MCF 10A (cell line): ENCODE results near the gene GJB4. TPM values are rescaled to one million over a fixed set of nuclear protein-coding genes. Genes with fewer than 3 reads are reported as not detected.
A peak's percentile ranks its signal among the peaks of the same experiment; 100 is the strongest.

Source experiments
- BruUV-seq: library from RNA; stranded (reverse); fragments of 400-500 nt; replicated peaks from 2 replicates; lab custom pipeline; 2021; lab: Mats Ljungman, UMichigan
- CTCF ChIA-PET: fragments of 300-600 bp; sonication (Branson Sonifier 250); formaldehyde crosslinking; extraction: SDS; loops from one replicate; lab custom pipeline; 2021; ENCODE audit warnings: antibody characterized with exemption, inconsistent platforms; lab: Yijun Ruan, JAX
- POLR2A ChIA-PET: fragments of 300-600, 350-650 bp; sonication (Branson Sonifier 250); formaldehyde crosslinking; extraction: SDS; loops from one replicate; lab custom pipeline; 2020; ENCODE audit warnings: antibody characterized with exemption, inconsistent platforms; lab: Yijun Ruan, JAX
- DNase-seq: peaks from one replicate; pipeline ENCODE4 v3.0.0-alpha.2; 2018; ENCODE audit not compliant: unreplicated experiment
- H3K27ac Mint-ChIP-seq: one replicate; pipeline ENCODE4 v1.8.0; 2022; ENCODE audit warnings: mild to moderate bottlenecking, low read depth, mixed read lengths; ENCODE audit not compliant: unreplicated experiment
- H3K27me3 Mint-ChIP-seq: one replicate; pipeline ENCODE4 v1.8.0; 2022; ENCODE audit warnings: mixed read lengths; ENCODE audit not compliant: insufficient read depth, unreplicated experiment
- H3K36me3 Mint-ChIP-seq: one replicate; pipeline ENCODE4 v1.8.0; 2022; ENCODE audit warnings: mild to moderate bottlenecking, moderate library complexity, mixed read lengths; ENCODE audit not compliant: insufficient read depth, unreplicated experiment
- H3K4me1 Mint-ChIP-seq: one replicate; pipeline ENCODE4 v1.8.0; 2022; ENCODE audit warnings: mixed read lengths; ENCODE audit not compliant: insufficient read depth, unreplicated experiment
- H3K4me3 Mint-ChIP-seq: one replicate; pipeline ENCODE4 v1.8.0; 2022; ENCODE audit warnings: mild to moderate bottlenecking, moderate library complexity, mixed read lengths; ENCODE audit not compliant: unreplicated experiment
- H3K9me3 Mint-ChIP-seq: one replicate; pipeline ENCODE4 v1.8.0; 2022; ENCODE audit warnings: mixed read lengths; ENCODE audit not compliant: unreplicated experiment
- intact Hi-C: fragments of 100-400 bp; cut with micrococcal nuclease; formaldehyde crosslinking; loops from 2 replicates; pipeline ENCODE4 v1.14.1; 2022
- total RNA-seq: library from RNA; stranded (reverse); gene quantifications from 2 replicates; pipeline ENCODE4 v1.2.3, GENCODE V29; 2022
- TF ChIP-seq, protein P1 (sequence below): fragments of 200-600 bp; IDR thresholded peaks from one replicate; pipeline ENCODE4 v1.8.0; 2022; ENCODE audit warnings: antibody characterized with exemption, mild to moderate bottlenecking; ENCODE audit not compliant: unreplicated experiment

The GJB4 gene
- total RNA-seq, 1 experiment from 2014 or later = 0.28 TPM

DNA sequence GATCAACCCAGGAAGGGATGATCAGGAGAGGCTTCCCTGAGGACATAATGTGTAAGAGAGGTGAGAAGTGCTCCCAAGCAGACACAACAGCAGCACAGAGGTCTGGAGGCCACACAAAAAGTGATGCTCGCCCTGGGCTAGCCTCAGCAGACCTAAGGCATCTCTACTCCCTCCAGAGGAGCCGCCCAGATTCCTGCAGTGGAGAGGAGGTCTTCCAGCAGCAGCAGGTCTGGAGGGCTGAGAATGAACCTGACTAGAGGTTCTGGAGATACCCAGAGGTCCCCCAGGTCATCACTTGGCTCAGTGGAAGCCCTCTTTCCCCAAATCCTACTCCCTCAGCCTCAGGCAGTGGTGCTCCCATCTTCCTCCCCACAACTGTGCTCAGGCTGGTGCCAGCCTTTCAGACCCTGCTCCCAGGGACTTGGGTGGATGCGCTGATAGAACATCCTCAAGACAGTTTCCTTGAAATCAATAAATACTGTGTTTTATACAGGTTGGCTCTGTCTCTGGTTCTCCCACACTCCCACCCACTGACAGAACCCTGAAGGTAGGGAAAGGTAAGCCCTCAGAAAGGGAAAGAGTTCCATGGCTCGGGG lies 26.4 kb downstream of the GJB4 start:
- no peak for DNase-seq
- CTCF ChIA-PET = interaction anchor here (0.5 to 2.4 kb wide), 24 partner anchors 10 to 1213 kb away, joined by 3 to 15 read pairs (median 4); partner anchors contain the start of gene GJB5
- Mint-ChIP-seq H3K27ac (no peak overlapping the region), H3K9me3 (no peaks in the 10 kb centered on the region), H3K4me1 (peaks cover 32% of the 10 kb centered on the region), H3K36me3 (peaks cover 42% of the 10 kb centered on the region), H3K4me3 (no peak overlapping the region), H3K27me3 (no peaks in the 10 kb centered on the region)
- BruUV-seq = TSS peak; percentile 7
- intact Hi-C loops = loop anchor here (1.0 kb wide), 2 partner anchors 66 to 80 kb away; no protein-coding TSS in a partner anchor
- TF ChIP-seq, protein P1, sequence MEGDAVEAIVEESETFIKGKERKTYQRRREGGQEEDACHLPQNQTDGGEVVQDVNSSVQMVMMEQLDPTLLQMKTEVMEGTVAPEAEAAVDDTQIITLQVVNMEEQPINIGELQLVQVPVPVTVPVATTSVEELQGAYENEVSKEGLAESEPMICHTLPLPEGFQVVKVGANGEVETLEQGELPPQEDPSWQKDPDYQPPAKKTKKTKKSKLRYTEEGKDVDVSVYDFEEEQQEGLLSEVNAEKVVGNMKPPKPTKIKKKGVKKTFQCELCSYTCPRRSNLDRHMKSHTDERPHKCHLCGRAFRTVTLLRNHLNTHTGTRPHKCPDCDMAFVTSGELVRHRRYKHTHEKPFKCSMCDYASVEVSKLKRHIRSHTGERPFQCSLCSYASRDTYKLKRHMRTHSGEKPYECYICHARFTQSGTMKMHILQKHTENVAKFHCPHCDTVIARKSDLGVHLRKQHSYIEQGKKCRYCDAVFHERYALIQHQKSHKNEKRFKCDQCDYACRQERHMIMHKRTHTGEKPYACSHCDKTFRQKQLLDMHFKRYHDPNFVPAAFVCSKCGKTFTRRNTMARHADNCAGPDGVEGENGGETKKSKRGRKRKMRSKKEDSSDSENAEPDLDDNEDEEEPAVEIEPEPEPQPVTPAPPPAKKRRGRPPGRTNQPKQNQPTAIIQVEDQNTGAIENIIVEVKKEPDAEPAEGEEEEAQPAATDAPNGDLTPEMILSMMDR = no peak
- POLR2A ChIA-PET = interaction anchor here (0.6 to 1.4 kb wide), 4 partner anchors 16 to 80 kb away, joined by 3 to 10 read pairs (median 6); partner anchors contain the start of gene SMIM12

DNA sequence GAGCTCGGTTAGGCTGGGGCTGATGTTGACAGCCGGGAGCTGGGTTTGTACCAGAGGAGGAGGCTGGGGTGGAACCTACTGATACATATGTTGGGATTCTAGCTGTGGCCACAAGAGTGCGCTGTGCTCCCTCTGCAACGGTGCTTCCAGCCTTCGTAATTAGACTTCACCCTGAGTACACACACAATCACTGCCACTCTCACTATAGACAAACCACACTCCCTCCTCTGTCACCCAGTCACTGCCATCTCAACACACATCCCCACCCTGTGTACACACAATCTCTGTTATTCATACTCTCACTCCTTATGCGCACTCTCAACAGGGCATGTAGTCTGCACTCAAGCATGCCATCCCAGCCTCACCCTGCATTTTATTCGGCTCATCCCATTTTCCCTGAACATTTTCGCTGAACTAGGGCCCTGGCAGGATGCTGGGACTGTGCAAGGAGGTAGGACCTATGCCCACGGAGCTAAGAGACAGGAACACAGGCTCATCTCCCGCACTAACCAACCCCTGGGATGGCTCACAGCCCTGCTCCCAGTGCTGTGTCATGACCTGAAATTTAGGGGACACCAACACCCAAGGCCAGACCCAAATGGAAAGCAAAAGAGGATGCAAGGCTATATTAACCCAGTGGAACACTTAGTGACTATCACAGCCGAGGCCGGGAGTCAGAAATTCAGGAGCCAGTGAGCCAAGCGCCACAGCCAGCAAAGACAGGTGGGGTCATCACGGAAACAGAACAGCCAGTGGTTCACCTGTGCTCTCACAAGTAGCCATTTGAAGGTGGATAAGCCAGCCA lies 27.2 kb downstream of the GJB4 start:
- Mint-ChIP-seq H3K27ac (no peak overlapping the region), H3K4me1 (peaks cover 32% of the 10 kb centered on the region), H3K36me3 (peaks cover 42% of the 10 kb centered on the region), H3K27me3 (no peaks in the 10 kb centered on the region), H3K9me3 (no peaks in the 10 kb centered on the region), H3K4me3 (no peak overlapping the region)
- peak; percentile 68 for DNase-seq
- ChIA-PET CTCF (interaction anchor here (0.5 to 2.4 kb wide), 23 partner anchors 11 to 1213 kb away, joined by 3 to 15 read pairs (median 4); no protein-coding TSS in a partner anchor), POLR2A (interaction anchor here (0.6 to 1.4 kb wide), 4 partner anchors 16 to 80 kb away, joined by 3 to 10 read pairs (median 6); partner anchors contain the start of gene SMIM12)
- TF ChIP-seq, protein P1 = peak; percentile 83
- intact Hi-C loops = loop anchor here (1.0 kb wide), 2 partner anchors 66 to 80 kb away; no protein-coding TSS in a partner anchor
- no TSS peak for BruUV-seq

DNA sequence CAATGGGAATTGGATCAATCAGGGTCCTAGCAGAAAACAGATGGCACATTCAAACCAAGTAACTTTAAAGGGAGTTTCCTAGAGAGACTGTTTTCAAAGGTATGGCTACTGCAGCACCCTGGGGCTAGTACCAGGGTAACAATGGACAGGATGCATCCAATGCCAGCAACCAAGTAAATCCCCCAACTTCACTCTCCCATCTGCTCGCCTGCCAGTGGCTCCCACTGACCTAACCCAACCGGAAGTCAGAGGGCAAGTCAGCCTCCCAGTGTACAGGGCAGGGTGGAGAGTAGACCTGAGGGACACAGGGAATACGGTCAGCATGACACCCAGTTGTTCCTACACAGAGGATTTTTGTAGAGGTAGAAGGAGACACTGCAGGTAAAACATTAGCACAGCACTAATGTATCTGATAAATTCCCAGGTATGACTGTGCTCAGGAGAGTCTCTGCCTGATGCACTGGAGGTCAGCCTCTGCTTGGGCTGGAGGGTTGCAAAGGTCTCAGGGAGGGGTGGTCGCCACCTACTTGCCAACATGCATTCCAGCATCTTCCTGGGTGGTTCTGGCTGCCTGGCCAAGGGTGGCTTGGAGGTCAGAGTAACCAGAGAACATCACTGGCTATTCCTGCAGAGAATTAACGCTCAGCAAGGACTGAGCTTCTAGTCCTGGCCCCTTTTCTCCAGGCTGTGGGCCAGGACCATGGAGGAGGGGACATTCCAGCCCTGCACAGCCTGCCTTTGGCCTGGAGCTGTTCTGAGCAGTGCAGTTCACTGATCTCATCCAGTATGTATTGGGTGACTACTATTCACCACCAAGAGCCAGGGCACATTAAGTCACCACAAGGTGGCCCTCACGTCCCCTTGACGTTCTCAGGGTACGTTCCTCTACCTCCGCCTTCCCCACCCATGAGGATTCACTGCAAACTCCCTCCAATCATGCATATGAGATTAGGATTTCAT lies 28.2 kb downstream of the GJB4 start:
- no TSS peak for BruUV-seq

More for the DNA sequence above, 28.2 kb downstream of the GJB4 start:
- Mint-ChIP-seq H3K4me1 (peaks cover 30% of the 10 kb centered on the region), H3K4me3 (no peak overlapping the region), H3K36me3 (peaks cover 42% of the 10 kb centered on the region), H3K9me3 (no peaks in the 10 kb centered on the region), H3K27me3 (no peaks in the 10 kb centered on the region), H3K27ac (peak overlapping the region; percentile 12)
- ChIA-PET POLR2A (no interaction called here), CTCF (interaction anchor here (0.5 to 2.0 kb wide), 11 partner anchors 9 to 1885 kb away, joined by 3 to 13 read pairs (median 3); no protein-coding TSS in a partner anchor)
- intact Hi-C loops = no loop called here
- TF ChIP-seq, protein P1 = no peak
- DNase-seq = no peak
